Stromal cell of bone marrow (primary cell): ENCODE measurements around the gene EPS8.

Source experiments
- DNase-seq: peaks from one replicate; pipeline ENCODE4 v3.0.0-alpha.2; 2012; ENCODE audit warnings: low read depth

Gene EPS8

DNA sequence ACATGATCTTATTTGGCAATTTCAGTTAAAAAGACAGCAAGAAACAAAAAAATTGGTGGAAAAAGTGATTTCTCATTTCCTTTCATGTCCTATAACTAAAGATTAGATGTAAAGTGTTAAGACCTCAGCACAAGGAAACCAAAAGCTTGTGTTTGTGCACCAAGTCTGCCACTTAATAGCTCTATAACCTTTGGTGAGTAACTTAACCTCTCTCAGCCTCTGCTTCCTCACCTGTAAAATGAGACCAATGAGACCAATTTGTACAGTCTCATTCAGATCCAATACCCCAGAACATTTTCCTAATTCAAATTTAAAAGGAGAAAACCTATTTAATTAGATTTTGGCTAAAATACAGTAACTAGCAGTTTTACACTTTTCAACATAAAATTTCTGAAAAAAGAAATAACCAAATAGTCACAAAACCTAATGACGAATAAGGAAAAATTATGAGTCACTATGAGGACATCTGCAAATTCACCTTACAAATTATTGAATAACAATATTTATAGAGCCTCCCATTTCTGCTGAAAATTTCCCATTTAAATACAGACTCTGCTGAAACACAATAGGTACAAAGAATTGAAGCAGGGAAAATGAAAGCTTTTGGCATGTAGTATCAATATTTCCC is 71.1 kb downstream of the EPS8 start:
- DNase-seq = no peak

DNA sequence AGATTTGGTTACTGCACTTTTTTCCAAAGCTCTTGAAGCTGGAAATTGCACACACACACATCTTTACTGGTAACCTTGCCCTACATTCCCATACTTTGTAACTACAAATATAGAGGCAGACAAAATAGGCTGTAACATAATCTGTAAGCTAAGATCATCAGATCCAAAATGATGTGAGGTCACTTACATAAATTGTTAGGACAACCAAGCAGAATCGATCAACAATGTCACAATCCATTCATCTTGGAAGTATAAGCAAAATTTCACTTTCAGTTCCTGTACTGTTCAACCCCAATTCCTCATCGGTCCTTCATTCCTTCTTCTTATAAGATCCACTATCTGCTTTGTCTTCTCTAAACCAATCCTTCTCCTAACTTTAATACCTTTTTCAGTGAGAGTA is 72.6 kb downstream of the EPS8 start:
- no peak for DNase-seq

DNA sequence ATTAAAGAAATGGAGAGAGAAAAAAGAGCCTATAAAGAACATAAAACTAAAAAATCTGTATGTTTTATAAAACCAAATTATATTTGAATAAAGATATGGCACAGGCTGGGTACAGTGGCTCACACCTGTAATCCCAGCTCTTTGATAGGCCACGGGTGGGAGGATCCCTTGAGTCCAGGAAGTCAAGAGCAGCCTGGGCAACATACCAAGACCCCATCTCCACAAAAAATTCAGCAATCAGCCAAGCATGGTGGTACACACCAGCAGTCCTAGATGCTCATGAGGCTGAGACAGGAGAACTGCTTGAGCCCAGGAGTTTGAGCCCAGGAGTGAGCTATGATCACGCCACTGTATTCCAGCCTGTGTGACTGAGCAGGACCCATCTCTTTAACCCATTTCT is 74.9 kb downstream of the EPS8 start:
- no peak for DNase-seq

DNA sequence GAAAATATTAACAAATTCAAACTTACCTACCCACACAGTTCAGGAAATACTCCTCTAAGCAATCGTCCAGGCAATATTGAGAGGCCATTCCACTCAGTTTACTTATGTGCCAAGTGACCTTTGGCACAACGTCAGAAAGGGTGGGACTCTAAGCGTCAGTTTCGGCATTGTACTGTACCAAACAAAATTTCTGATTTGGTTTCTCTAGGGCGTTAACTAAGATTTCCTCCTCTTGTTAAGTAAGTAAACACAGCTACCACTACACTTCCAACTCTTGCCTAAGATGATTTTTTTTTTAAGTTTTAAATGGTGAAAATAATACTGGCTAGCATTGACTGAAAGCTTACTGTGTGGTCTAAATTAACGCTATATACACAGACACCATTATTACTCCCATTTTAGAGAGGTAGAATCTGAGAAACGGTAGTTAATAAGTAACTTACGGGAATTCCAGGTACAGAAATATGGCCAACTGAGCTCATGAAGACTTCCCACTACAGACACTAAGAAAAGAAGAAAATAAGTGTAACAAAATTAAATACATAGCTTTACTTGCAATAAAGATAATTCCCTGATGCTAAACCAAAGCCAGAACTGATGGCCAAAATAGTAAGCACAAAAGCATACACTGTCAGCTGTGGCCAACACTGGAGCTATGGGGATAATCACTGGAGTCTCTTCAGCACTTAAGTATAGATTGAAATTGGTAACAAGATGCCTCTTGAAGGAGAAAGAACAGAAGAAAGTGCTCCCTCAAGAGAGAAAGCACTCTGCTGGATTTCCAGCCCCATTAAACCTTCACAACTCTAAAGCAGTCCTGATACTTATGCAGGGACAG is 76.1 kb downstream of the EPS8 start:
- no peak for DNase-seq

DNA sequence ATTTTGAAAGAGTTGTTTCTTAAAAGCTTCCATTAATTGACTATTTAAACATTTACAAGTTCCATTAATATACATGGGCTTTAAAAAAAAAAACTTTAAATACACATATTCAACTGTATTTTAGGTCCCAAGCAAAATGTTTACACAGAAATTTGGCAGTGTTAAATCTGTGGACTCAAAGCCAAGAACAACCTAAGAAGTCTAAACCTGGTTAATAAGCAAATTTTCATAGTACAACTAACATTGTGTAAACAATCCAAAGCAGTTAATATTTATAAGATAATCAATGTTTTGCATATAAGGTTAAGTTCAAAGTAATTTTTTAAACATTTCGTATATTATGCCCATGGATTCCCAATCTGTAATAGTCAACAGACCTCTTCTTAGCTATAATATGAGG is 77.0 kb downstream of the EPS8 start:
- no peak for DNase-seq

DNA sequence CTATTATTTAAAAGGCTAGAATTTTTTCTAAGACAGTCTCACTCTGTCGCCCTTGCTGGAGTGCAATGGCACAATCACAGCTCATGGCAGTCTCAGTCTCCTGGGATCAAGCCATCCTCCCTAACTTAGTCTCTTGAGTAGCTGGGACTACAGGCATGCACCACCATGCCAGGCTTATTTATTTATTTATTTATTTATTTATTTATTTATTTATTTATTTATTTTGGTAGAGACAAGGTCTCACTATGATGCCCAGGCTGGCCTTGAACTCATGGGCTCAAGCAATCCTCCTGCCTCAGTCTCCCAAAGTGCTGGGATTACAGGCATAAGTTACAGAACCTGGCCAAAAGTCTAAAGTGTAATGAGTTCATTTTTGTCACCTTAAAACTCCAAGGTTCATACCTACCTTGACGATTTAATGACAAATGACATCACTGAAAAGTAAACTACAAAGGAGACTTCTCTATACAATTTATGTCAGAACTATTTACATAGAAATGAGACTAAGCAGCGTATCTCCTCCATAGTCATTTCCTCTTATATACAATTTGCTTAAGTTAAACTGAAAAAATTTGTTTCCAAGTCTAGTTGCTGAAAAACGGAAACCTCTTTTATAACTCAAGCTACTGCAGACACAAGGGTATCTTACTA is 78.2 kb downstream of the EPS8 start:
- no peak for DNase-seq

DNA sequence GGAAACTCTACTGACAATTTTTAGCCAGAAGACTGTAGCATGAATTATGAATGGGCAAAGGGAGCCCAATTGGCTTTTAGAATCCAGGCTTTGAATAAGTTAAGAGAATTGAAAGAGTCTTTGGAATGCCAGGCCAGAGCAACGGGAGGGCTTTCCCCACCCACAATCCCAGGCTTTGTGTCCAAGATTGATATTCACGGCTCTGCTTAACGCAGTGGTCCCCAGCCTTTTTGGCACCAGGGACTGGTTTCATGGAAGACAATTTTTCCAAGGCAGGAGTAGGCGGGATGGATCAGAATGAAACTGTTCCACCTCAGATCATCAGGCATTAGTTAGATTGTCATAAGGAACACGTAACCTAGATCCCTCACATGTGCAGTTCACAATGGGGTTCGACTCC is 79.6 kb downstream of the EPS8 start:
- DNase-seq = no peak

DNA sequence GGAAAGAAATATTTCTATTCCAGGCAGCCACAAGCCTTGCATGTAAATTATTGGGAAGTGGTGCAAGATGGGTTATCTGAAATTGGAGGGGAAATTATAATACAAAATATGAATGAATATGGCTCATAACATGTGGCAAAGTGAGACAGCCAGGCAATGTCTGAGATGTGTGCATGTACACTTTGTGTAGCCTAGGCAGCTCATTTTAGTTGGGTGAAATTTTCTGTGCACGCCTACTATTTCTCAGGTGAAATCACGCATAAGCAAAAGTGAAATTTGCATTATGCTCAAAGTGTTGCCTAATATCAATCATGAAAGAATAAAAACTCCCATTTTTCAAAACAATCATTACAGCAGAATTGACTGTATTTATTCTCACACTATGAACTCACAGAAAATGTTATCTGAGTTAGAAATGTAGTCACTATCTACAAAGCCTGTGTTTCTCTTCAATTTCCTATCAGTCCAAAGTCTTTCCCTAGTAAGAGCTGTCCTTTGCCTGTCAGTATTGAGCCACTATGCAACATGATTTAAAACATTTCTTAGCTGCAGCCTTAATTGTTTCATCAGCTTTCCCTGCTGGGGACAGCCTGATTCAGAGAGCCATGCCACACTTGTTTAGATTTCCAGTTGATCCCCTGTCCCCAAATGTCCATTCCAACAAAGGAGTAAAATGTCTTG is 80.7 kb downstream of the EPS8 start:
- no peak for DNase-seq

DNA sequence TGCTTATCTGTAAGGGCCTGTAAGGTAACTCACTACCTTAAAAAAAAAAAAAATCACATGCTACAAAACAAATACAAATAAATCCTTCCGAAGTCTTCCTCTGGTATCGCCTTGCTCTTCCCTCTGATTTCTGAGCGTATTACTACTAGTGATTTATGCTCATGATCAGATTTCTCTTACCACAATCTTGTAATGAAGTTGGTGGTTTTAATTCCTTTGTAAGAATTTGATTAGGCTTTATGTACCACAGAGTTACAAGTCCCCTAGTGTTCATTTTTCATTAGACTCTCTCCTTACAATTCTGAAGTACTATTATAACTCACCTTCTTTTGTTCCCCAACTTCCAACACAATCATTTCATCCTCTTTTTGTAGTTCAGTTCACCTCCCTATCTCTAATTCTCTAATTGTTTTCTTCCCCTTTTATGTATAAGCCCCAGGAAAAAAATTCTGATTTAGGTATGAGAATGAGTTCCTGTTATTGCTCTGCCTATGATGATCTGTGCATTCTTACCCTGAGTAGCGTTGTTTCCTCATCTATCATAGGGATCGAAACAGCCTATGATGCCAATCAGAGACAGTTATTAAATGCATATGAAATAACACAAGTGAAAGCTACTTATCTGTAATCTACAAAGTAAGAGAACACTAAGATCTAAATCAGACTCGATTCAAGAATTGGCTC is 81.5 kb downstream of the EPS8 start:
- DNase-seq = no peak

DNA sequence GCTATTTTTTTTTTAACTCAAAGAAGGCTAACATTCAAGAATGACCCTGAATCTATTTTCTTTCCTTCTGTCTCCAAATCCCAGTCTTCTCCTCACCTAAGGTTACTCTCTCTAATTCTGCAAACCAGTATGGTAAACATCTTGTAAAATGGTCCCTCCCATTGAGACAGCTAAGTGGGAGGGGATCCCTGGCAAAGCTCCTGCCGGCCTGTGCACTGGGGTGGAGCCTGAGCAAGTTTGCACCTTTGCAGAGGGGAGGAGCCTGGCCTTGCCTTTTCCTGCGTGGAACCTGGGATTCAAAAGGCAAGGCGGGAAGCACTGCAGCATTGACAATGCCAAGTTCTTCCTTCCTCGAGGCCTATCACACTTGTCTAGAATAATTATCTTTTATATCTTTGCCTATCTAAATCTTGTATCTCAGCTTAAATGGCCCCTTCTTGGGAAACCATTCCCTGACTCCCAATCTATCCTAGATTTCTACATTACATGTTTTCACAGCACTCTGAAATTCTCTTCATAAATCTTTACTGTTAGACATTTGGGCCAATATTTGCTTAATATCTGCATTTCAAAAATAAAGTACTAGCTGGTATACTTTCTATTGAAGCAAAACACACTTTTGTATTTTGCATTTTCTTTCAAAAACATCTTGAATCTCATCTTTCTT is 83.0 kb downstream of the EPS8 start:
- DNase-seq = no peak

DNA sequence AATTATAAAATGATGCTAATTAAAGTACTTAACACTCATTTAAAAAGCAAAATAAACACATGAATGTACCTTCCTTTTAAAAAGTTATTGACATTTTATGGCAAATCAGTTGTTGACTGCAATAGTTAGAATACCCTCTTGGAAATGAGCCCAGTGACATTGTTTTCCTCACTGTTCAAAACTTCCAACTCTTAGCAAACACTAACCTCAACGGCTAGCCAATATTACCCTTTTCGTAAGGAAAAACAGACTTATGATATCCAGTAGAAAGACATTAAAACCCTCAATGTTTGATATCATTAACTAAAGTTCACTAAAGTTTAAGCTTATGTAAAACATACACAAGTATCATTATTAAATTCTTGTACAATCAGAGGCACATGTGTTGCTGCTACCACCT is 83.6 kb downstream of the EPS8 start:
- DNase-seq = no peak

DNA sequence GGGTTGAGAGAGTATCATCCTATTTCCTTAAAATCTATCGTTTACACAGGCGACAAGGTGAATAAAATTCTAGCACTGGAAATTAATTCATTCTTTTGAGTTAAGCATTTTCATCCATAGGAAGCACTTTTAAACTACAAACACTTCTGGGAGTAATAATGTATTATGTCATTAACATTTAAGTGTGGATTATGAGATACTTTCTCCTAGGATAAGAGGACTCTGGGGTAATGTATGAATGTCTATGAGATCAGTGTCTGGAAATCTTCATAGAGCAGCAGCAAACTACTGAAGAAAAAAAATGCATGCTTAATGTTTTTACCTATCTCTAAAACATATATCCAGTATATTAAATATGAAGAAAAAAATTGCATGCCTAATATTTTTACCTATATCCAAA is 86.9 kb downstream of the EPS8 start:
- no peak for DNase-seq

DNA sequence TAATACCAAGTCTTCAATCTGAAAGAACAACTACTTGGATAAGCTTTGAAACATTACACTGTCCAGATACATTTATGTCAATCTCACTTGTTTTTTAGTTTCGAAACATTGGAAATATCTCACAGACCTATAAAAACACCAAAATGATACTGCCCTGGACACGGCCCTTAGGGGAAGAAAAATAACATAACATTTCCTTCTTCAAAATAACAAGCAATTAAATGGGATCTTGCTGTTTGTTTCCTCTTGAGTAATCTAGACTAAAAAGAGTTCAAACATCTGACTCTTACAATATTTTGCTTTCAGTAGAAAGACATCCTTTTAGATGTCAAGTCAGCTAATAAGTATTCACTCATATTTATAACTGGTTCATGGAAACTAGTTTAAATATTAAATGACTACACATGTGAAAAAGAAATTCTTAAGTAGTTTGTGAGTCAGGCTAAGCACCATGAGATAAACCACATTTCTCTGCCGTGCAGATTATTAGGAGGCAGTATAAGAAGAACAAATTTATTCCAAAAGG is 87.5 kb downstream of the EPS8 start:
- peak; percentile 73 for DNase-seq

DNA sequence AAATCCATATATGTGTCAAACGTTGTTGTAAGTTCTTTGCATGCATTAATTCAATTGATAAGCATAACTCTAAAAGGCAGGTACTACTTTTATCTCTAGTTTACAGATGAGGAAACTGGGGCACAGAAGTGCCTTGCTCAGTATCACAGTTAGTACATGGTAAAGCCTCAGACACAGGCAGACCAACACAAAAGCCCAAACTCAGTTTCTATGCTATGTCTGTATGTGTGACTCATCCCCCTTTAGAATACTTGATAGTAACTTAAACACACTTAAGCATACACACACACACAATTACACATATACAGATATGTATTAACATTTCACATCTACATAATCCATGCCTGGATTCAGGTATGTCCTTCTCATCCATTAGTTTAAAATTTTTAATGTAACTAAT is 88.0 kb downstream of the EPS8 start:
- no peak for DNase-seq

DNA sequence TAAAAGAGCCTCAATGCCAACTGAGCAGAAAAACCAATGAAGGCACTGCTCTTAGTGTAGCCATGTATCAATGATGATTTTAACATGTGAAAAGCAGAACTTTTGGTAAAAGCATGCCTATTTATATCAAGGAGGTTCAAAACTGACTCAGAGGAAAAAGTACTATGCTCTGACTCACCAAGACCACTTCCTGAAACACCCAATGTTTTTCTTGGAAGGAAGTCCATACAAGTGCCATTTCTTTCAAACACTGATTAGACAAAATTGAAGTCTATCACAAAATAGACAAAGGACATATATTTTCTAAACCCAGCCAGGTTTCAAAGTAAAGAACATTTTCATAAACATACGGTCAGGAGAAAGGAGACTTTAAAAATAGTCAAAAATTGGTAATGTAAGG is 88.6 kb downstream of the EPS8 start:
- peak; percentile 91 for DNase-seq

DNA sequence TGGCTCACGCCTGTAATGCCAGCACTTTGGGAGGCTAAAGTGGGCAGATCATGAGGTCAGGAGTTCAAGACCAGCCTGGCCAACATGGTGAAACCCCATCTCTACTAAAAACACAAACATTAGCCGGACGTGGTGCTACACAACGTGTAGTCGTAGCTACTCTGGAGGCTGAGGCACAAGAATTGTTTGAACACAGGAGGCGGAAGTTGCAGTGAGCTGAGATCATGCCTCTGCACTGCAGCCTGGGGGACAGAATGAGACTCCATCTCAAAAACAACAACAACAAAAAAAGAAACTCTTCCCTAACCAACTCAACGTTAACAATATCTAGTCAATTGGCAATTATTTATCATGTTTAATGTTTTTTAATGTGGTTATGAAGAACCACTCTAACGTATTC is 89.3 kb downstream of the EPS8 start:
- no peak for DNase-seq

DNA sequence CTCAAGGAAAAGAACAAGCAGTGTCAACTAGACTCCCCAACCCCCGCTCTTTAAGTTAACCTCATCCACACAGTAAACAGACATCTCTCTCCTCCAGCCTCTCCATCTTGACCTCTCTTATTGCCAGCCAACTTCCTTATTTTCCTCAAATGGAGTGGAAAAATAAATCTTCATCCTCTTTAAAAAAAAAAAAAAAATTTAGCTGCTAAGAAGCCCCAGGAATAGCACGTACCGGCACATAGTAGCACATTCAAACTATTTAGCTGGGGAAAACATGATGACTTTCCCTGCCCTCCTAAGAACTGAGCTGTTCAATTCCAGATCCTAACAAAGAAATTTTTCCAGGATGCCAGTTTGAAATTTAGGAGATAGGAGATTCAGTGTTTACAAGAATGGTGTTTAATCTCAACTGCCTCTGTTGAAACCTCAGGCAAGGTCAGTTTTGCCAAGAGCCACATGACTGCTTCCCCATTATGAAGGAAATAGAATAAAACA is 90.8 kb downstream of the EPS8 start:
- no peak for DNase-seq

DNA sequence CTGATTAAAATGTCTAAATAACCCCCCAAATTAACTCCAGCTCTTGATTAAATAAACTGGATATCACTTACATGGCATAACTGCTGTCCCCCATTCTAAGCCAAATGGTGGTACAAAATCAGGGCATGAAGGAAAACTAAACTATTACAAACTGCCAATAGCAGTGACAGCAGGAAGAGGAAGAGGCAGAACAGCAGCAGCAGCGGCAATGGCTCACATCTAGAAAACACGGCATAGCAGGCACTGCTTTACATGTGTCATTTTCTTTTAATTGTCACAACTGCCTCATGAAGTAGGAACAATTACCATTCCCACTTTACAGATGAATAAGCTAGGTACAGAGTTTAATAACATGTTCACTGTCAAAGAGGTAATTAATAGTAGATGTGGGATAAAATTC is 92.0 kb downstream of the EPS8 start:
- DNase-seq = no peak

DNA sequence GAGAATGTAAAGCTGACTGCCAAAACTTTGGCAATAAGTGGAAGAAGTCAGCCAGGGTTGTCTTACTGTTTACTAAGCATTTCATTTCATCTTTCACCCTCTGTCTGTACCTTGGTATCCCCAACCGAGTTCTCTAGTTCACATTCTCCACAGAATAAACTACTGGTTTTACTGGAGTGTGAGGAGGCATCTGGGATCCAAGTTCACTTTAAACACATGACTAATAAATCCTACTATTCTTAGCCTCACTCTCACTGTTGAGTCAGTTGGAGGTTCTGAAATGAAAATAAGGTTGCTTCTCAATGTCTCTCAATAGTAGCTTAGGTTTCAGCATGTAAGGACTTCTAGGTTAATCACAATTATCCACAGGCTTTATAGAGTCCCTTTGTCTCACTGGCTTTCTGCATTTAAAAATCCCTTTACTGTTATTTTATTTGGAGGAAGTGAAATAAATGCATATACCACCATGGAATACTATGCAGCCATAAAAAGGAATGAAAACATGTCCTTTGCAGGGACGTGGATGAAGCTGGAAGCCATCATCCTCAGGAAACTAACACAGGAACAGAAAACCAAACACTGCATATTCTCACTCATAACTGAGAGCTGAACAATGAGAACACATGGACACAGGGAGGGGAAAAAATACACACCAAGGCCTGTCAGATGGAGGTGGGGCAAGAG is 95.8 kb downstream of the EPS8 start:
- DNase-seq = peak; percentile 63

DNA sequence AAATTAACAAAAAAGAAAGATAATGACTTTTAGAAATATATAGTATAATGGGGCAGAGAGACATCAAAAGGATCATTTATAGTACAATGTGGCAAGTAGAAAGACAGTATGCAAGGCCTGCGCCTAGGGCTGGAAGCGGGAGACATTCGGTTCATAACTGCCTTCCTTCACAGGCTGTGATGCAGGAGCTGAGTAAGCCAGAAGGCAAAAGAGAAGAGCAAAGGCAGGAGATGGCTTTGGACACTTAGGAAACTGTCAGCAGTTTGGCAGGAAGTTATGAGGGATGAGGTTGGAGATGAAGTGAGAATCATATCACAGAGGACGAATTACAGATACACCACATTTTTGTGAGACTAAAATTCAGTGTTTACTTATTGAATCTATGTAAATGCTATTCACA is 97.8 kb downstream of the EPS8 start:
- DNase-seq = no peak

DNA sequence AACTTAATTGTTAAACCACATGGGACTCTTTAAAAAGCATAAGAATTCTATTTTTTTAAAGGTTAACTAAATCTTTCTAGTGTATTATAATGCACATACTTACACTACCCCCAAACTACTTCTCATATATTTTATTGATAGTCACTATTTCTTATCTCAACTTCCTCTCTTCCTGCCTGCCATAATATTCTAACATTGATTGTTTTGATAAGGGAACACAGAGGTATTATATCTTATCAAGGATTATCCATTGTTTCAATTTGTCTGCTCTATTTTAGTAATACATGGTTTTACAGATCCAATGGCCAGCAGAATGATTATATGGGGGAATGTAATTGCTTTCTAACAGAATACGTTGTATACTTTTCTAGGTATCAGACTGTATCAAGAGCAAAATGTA is 98.9 kb downstream of the EPS8 start:
- no peak for DNase-seq
